Activated CD8-positive, alpha-beta memory T cell treated with anti-CD3 and anti-CD28 coated beads, Interleukin-2, amount 50 U/mL, for 24 hours (primary cell): ENCODE measurements around the gene WIPF3.
A peak's percentile ranks its signal among the peaks of the same experiment; 100 is the strongest.

ENCODE experiments used
- DNase-seq: peaks from one replicate; pipeline ENCODE4 v3.0.0-alpha.2; 2020; ENCODE audit errors: extremely low read depth

Gene WIPF3

DNA sequence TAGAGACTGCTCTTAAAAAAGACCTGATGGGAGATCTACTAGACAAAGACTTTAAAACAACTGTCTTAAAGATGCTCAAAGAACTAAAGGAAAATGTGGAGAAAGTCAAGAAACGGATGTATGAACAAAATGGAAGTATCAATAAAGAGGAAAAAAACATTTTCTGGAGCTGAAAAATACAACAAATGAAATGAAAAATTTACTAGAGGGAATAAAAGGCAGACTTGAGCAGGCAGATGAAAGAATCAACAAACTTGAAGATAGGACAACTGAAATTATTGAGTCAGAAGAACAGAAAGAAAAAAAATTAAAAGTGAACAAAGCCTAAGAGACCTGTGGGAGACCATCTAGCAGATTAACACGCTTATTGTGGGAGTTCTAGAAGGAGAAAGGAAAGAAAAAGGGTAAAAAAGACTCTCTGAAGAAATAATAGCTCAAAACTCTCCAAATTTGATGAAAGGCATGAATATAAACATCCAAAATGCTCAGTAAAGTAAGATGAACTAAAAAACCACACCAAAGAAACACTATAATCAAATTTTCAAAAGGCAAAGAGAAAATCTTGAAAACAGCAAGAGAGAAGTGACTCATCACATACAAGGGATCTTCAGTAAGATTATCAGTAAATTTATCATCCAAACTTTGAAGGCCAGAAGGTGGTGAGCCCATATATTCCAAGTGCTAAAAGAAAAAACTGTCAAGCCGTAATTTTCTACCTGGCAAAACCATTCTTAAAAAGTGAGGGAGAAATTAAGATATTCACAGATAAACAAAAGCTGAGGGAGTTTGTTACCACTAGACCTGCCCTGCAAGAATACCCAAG lies 100.1 kb downstream of the WIPF3 start:
- DNase-seq, result no peak

DNA sequence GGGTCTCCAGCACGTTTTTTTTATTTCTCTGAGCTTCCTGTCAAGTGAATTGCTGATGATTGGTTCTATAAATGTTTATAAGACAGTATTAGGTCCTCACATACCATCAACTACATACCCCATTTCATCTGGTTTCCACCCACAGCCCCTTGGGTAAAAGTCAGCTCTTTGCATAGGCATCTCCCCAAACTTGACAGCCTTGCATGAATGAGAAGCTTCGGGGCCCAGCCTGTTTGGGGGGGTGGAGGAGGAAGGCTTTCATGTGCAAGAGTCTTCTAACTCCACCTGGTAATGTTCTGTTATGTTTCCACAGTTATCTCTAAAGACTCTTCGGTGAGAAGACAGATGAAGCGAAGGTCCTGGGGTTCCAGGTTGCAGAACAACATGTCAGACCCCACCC lies 107.9 kb downstream of the WIPF3 start:
- no peak for DNase-seq

DNA sequence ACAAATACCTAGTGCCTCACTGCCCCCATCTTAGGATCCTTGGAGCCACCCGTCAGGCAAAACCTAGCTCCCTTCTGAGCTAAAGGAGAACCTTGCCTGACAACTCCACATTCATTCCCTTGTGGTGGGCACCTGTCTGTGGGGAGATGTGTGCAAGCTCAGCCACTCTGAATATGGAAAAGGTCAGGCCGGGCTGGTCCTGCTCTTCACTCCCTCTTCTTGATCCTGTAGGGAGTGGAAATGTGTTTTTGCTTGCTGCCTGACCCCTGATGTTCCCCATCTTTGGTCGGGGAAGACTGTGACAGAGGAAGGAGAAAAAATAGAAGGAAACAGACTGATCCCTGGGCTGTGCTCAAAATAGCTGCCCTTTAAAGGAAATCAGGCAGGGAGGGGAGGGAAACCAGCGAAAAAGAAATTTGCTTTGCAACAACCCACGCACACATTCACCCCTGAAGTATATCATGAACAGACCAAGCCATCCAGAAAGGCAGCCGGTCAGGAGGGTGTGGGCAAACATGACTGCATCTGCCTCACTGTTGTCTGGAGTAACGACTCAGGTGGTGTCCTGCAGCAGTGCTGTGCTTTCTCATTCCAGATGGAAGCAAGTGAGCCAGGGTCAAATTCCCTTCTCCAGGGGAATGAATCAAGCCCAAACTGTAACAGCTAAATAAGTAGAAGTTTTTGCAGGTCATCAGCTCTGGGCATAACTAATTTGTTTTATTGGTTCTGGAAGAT lies 109.3 kb downstream of the WIPF3 start:
- DNase-seq, result no peak

DNA sequence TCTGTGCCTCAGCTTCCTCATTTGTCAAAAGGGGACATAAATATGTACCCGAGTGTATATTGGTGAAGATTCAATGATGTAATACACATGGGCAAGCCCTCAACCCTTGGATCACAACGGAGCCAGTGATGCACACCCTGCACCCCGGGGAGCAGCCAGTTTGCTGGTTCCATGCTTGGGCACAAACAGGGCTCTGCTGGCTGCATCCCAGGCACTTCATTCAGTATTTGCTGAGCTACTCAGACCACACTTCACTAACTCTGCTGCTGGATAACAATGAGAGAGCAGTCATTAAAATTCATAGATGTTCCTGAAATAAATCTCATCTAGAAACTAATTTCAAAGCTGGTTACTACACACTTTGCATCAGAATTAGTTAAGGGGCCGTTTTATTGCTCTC lies 111.3 kb downstream of the WIPF3 start:
- DNase-seq, result no peak

DNA sequence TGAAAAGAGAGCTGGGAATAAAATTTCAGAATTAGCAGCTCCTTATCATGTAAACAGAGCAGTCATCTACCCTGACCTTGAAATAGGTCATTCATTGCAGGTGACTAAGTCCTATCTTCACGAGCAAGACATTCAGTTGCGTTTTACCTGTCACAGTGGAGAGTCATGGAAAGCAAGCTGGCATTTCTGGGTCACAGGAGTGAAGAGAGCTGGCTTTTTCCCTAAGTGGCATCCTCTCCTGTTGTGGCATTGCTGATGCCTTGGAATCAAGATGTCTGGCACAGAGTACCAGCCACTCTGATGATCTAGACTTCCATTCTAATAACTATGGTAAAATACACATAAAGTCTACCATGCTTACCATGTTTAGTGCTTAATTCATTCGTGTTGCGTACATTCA lies 112.5 kb downstream of the WIPF3 start:
- no peak for DNase-seq

DNA sequence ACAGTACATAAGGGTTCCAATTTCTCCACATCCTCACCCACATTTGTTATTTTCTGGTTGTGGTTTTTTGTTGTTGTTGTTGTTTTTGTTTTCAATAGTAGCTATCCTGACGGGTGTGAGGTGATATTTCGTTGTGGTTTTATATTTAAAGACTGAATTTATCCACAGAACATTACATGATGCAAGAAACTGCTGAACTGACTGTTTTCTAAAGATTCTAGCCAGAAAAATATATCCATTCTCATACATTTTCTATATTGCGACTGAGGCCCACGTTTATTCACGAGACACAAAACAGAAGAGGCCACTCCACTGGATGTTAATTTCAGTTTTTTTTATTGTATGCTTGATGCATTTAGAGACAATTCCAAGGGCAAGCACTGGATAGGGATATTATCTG lies 113.5 kb downstream of the WIPF3 start:
- no peak for DNase-seq

DNA sequence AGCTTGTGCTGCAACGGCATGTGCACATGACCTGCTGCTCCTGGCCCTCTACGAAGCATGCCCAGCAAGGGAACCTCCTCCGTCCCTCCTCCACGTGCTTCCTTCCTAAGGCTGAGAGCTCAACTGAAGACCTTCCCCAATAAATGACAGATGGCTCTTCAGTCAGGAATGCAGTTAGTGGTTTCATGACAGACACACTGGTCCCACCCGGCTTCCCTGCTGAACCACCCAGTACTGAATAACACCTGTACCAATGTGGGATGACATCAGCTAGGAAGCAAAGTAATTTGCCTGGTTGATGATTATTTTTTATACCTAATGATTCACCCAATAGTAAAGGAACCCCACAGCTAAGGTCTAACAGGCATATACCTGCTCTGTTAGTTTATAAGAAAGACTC lies 114.2 kb downstream of the WIPF3 start:
- DNase-seq, result no peak

DNA sequence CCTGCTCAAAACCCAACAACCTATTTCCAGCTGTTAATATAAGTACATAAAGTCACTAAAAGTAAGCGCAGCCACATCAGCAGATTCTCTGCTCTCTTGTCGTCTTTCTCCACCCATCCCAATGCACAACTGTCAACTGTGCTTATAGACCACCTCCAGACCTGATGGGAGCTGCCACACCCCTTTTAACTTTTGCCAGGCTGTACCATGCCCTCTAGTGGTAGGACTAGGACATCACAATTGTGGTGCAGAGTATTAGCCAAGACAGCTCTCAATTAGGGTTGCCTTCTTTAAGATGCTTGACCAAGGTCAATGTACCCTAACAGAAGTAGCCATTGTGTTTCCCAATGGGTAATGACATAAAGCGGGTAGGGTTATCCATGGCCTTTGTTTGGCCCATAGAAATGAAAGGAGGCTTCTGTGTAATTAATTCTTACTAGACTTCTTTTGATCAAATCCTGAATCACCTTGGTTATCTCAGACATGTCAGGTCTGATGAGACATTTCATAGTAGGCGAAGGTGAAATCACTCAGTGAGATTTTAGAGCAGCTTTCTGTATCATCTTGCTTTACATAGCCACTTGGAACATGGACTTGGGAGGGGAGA lies 115.2 kb downstream of the WIPF3 start:
- DNase-seq, result peak; percentile 7

DNA sequence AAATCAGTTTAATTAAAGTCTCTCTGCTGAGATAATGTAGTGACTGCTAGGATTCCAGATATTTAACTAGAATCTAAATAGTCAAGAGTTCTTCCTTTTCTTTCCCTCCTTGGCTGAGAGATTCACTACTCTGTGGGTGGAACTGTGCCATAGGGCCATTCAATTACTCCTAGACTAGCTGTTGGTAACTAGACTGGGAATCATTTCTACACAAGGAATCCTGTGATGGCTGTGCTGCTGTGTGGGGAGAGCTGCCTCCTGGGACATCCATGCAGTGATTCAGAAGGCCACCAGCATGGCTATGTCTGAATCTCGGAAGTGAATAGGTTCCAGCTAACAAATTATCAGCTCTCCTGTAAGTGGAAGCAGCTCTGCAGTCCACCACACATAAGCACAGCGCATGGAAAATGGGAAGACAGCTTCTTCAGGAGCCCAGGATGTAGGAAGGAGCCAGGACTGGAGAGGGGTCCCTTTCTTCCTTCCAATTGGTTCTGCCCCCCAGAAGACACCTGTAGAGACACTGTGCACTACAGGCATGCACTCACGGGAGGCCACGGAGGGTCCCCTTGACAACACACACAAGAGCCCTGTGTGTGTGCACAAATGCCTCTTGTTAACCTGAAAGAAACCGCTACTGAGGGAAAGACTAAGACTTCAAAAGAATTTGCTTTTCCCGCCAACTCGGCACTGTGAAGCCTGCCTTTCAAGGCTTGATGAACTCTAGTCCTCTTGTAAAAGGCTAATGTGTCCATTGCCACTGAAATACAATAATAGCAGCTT lies 116.8 kb downstream of the WIPF3 start:
- no peak for DNase-seq

DNA sequence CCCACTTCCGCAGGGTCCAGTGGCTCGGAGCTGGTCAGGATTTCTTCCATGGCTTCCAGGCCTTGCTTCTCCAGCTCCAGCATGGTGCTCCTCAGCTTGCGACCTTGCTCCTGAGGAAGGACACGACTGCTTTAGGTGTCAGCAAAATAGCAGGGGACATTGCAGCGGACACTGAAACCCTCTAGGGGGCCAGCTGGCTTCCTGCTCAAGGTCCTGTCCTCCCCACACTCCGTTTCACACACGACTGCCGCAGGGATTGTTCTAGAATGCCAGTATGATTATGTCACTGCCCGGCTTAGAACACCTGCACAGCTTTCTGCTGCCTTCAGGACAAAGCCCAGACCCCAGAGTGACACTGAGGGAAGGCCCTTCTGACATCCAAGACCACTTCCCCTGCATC lies 117.7 kb downstream of the WIPF3 start:
- no peak for DNase-seq

DNA sequence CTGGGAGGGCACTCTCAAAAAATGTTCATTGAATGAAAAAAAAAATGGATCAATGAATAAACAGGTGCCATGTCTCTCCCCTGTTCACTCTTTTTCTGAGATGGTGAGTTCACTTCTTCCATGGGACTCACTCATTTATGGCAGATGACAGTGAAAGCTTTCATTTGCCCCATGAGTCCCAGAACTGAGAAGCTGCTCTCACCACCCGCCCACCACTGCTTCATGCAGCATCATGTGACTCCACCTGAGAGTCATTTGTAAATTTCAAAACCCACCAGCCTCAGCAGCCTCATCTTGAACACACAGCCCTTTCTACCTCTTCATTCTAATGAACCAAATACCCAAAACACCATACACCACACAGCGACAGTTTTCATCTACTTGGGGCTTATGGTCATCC lies 118.4 kb downstream of the WIPF3 start:
- DNase-seq, result no peak

DNA sequence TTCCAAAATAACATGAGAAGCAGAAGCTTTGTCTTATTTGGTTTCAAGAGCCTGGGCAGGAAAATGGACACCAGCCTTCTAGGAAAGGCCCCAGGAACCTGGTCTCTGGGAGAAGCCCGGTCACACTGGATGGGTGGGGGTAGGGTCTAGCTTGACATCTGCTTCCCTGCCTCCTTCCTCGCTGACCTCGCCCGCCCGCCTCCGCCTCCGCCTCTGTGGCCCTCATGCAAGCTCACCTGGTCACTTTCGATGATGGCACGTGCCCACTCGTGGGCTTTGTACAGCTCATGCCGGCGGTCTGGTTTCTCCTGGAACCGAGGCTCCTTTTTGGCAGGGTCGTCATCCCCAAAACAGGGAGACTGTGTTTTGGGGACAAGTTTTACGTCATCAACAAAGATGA lies 119.9 kb downstream of the WIPF3 start:
- no peak for DNase-seq

DNA sequence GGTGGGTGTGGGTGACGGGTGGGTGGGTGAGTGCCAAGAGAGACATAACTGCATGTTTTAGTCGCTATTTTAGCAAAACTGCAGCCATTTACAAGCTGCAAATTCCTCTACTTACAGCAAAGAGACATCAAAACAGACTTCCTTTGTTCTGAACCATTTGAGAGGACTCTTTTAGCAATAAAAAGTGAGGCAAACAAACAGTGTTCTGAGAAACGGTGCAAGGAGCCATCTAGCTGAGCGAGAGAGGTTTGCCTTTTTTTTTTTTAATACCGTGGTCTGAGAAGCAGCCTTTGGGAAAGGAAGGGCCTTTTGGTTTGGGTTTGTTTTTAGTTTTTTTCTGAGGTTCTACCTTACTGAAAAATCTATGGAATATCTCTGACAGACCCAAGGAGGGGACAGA lies 120.4 kb downstream of the WIPF3 start:
- DNase-seq, result no peak

DNA sequence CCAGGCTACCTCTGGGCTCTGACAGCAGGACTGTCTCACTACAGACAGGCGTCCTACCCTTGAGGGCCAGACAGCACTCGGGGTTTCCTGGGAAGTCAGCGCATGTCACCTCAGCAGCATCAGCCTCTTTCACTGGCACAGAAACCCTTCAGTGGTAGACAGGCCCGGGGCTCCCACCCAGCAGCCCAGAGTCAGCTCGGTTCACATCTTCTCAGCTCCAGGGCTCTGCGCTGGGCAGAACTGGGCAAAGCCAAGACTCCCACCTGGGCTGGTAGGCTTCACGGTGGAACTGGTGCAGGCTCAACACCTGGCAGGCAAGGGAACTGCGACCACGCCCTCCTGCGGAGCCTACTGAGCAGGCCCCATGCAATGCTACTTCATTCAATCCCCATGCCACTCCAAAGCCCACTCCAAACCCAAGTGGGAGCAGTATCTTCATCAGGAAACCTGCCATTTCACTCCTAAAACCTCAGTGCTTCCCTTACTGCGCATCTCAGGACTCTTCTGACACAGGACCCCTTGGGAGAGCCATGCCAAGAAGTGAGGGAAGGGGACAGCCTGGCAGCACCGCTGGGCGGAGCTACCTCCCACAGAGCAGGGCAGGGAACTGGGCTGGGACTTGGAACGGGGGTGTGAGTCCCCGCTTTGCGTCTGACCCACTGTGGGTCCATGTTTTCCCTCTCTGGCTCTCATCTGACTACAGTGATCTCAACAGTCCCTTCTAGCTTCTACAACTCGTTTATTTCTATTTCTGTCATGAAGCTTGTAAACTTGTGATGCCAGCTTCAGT lies 122.9 kb downstream of the WIPF3 start:
- no peak for DNase-seq

DNA sequence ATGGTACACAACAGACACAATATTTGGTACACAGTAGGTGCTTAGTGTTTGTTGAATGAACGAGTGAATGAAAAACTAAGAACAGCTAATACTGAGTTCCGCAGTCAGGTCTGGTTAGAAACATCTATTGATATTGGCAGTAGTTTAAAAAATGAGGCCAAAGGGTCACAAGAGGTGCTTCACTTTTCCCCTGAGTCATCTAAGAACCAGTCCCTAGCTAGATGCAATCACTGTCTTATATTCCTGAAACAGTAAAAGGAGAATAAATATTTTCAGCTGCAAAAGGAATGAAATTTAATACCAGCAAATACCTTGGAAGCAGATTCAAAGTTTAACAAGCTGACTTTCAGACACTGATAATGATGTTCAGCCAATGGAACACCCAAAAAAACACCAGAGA lies 128.8 kb downstream of the WIPF3 start:
- no peak for DNase-seq

DNA sequence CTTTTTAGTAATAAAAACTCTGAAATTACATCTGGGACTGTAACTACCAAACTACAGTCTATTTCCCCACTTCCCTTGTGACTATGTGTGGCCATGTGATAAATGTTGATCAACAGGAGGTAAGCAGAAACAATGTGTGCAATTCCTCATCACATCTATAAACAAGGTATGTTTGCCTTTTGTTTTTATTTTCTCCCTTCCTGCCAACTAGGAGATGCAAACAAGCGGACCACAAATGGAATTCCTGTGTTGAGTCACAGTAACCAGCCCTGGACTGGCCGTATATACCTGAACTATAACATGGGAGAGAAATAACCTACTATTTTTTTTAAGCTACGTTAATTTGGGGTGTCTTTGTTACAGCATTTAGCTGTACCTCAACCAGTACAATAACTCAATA lies 130.8 kb downstream of the WIPF3 start:
- no peak for DNase-seq

DNA sequence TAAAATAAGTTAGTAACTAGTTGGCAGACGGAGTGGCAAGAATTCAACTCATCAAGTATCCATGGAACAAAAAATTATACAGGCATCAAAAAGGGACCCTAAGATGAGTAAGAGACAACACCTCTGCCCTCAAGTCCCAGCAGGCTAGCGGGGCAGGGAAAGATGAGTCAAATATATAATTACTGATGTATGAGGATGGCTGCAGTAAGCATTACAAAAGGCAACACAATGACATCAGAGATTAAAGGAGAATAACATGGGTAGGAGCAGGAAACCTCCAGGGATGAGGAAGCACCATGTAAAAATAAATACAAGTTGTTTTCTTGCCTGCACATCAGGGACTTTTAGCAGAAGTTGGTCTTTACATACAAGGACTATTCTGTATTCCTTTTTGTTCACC lies 133.9 kb downstream of the WIPF3 start:
- DNase-seq, result no peak

DNA sequence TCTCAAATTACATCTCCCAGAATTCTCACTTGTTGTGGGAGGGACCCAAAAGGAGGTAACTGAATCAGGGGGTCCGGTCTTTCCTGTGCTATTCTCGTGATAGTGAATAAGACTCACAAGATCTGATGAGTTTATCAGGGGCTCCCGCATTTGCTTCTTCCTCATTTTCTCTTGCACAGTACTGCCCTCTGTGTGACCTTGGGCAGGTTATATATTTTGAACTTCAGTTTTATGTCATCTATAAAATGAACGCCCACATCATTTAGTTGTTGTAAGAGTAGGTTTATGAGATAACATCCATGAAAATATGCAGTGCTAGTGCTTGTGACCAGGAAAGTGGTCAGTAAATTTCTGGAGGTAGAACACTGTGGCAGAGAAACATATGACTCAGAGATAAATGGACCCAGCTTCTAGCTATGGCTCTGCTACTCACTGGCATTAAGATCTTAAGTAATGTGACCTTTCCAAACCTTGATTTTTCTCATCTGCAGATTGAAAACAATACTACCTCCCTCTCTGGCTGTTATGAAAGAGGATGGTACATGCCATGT lies 139.0 kb downstream of the WIPF3 start:
- DNase-seq, result no peak

DNA sequence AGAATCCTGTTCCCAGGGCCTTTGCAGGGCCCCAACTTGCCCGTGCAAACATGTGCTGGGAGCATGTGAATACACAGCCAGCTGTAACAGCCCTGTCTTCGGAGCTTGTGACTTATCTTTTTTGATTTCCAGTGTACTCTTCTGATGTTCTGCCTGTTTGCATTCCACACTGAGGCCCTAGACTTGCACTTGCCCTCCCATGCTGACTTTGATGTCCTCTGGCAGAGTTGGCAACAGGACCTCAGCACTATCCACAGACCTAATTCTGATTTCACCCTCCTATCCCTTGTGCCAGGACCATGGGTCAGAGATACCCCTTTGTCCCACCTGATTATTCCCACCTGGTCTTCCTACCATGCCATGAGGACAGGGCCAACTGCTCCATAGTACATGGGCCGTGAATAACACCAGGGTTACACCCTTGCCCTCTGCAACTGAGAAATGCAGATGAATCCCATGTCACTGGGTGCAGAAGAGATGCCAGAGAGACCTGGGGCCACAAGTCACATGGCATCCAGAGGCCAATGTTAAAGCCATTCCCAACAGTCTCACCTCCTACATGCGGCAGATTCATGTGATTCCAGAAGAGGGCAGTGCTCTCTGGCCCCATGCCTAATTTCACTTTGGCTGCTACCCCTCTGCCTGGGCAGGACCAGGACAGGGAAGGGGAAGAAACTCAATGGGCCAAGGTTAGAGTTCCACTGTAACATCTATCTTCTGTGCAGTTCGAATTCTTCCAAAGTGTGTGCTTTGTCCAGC lies 140.3 kb downstream of the WIPF3 start:
- DNase-seq, result no peak

DNA sequence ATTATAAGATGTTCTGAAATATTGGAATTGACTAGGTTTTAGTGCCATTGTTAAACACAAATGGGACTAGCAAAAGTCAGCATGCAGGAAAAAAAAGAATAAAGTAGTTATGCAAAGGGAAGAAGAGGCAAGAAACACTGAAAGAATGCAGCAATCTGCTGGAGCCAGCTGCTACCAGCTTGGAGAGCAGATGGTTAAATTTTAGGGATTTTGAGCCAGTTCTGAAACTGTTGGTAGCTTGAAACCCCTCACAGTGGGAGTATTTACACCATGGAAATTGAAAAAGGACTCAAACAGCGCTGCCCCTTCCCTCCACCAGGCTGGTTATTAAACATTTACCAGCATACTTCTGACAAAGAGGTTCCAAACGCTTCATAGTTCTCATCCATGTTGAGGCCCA lies 142.3 kb downstream of the WIPF3 start:
- no peak for DNase-seq
